ENCODE results near the gene PCBP1.

- no peak for TF ChIP-seq CTCF (IDR thresholded peaks at IDR 0.05)
- no peak for TF ChIP-seq POLR2AphosphoS5 (IDR thresholded peaks at IDR 0.05; ENCODE audit: low read depth, low read length)
- no peak for TF ChIP-seq SIN3A (IDR thresholded peaks at IDR 0.05; ENCODE audit: borderline replicate concordance, insufficient read depth, low read depth, low read length)
- TF ChIP-seq REST (IDR thresholded peaks at IDR 0.05; ENCODE audit: insufficient read depth in 1 of 2, low read depth in 2 of 2, low read length in 1 of 2), result no peak
Measured at GRCh38 chr2:70091816-70092215, 4.5 kb downstream of the PCBP1 start.
